Mesothelial cell of epicardium (in vitro differentiated cells): Measurements from ENCODE around the gene IVD. TPM values are rescaled to one million over a fixed set of nuclear protein-coding genes. Genes with fewer than 3 reads are reported as not detected.

Experiments used
- DNase-seq, 2 experiments: peaks; one replicate each; pipeline ENCODE4 v3.0.0; 2021; ENCODE audit warnings: low spot score in 2 of 2; ENCODE audit not compliant: unreplicated experiment in 2 of 2
- H3K27ac Mint-ChIP-seq: 2 replicates; pipeline ENCODE4 v1.8.0; 2021; ENCODE audit warnings: mixed read lengths
- H3K27me3 Mint-ChIP-seq: 2 replicates; pipeline ENCODE4 v1.8.0; 2021; ENCODE audit warnings: low read depth, mixed read lengths
- H3K36me3 Mint-ChIP-seq: 2 replicates; pipeline ENCODE4 v1.8.0; 2021; ENCODE audit warnings: mixed read lengths
- H3K4me1 Mint-ChIP-seq: 2 replicates; pipeline ENCODE4 v1.8.0; 2021; ENCODE audit warnings: mixed read lengths
- H3K4me3 Mint-ChIP-seq: 2 replicates; pipeline ENCODE4 v1.8.0; 2021; ENCODE audit warnings: mild to moderate bottlenecking, moderate library complexity, mixed read lengths
- H3K9me3 Mint-ChIP-seq: 2 replicates; pipeline ENCODE4 v1.8.0; 2021; ENCODE audit warnings: mixed read lengths
- CTCF ChIP-seq: fragments of 200-600 bp; sonication (generic); IDR thresholded peaks from one replicate; pipeline ENCODE4 v1.5.0; 2021; ENCODE audit warnings: antibody characterized with exemption; ENCODE audit not compliant: unreplicated experiment
- total RNA-seq: library from RNA; stranded (reverse); gene quantifications from 3 replicates; pipeline ENCODE4 v1.2.1, GENCODE V29; 2021

IVD gene
- total RNA-seq, 1 donor from 2014 or later: 117 TPM

- peak overlapping the region; percentile 29 for H3K4me3 Mint-ChIP-seq
- H3K27ac Mint-ChIP-seq: no peak overlapping the region
- no peaks in the 10 kb centered on the region for H3K9me3 Mint-ChIP-seq
- peaks cover 75% of the 10 kb centered on the region for H3K27me3 Mint-ChIP-seq
- no peak for TF ChIP-seq CTCF
- H3K36me3 Mint-ChIP-seq: peaks cover under 1% of the 10 kb centered on the region
- H3K4me1 Mint-ChIP-seq: peaks cover 53% of the 10 kb centered on the region
- no peak for DNase-seq
These were observed 33.1 kb downstream of the IVD start for GRCh38 chr15:40438712-40439111.

GRCh38 chr15:40439461-40439959, 33.9 kb downstream of the IVD start:
- H3K36me3 Mint-ChIP-seq: no peaks in the 10 kb centered on the region
- peak overlapping the region; percentile 77 for H3K4me3 Mint-ChIP-seq
- no peaks in the 10 kb centered on the region for H3K9me3 Mint-ChIP-seq
- peaks cover 59% of the 10 kb centered on the region for H3K4me1 Mint-ChIP-seq
- no peak overlapping the region for H3K27ac Mint-ChIP-seq
- no peak for TF ChIP-seq CTCF
- H3K27me3 Mint-ChIP-seq: peaks cover 70% of the 10 kb centered on the region
- no peak for DNase-seq

GRCh38 chr15:40439960-40440742, 34.6 kb downstream of the IVD start:
- Mint-ChIP-seq H3K4me1 (peaks cover 65% of the 10 kb centered on the region), H3K4me3 (peak overlapping the region; percentile 77), H3K36me3 (no peaks in the 10 kb centered on the region), H3K27ac (peak overlapping the region; percentile 76), H3K27me3 (peaks cover 64% of the 10 kb centered on the region), H3K9me3 (no peaks in the 10 kb centered on the region)
- DNase-seq: peak in 1 of 2 experiments; percentile 50
- no peak for TF ChIP-seq CTCF

GRCh38 chr15:40440743-40441564, 35.4 kb downstream of the IVD start, which contains the start of gene BAHD1:
Gene BAHD1 (plus strand): TSS chr15:40440953. CDS start chr15:40458465, 17,512 bp downstream.
- Mint-ChIP-seq H3K4me1 (peaks cover 67% of the 10 kb centered on the region), H3K4me3 (peak within 1 kb of the TSS; percentile 82), H3K36me3 (no peaks in the 10 kb centered on the region), H3K27ac (peak within 1 kb of the TSS; percentile 76), H3K9me3 (no peaks in the 10 kb centered on the region), H3K27me3 (peaks cover 57% of the 10 kb centered on the region)
- peak; percentile 92 to 96 for DNase-seq
- no peak for TF ChIP-seq CTCF

DNA sequence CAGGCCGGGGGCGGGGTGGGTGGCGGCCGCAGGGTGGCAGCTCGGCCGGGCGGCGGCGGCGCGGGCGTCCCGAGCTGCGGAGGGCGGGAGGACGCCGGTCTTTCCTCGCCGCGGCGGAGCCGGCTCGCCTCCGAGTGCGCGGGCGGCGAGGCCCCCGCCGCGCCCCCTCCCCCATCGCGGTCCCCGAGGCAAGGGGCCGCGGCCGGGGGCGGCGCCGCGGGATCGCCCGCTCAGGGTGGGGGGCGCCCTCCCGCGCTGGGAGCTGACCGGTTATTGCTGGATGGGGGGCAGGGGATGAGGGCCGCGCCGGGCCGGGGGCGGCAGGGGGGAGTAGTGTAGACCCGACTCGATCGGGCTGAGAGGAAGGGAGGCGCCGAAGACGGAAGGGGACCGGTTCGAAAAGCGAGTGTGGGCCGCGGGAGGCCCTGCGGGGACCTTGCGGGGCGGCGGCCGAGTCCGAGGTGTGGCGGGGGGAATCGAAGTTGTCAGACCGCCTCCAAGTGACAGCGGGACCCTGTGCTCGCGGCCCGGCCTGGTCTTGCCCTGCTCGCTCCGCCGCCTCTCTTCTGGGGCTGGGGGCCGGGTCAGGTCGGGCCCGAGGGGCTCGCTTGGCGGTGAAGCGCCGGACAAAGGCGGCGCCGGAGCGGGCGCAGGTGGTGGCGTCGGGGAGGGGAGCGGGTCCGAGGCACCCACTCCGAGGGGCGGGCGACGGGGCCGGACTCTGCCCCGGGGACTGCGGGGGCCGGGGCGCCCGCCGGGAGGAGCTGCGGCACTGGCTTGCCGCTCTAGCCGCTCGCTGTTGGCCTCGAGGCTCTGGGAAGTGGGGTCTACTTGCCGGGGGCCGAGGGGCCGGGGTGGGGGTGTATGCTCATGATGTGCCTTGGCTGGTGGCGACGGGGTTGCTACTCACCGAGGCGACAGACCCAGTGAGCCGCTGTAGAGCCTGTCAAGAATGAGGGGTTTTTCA, 36.3 kb downstream of the IVD start:
- Mint-ChIP-seq H3K27me3 (peaks cover 49% of the 10 kb centered on the region), H3K4me1 (peaks cover 62% of the 10 kb centered on the region), H3K9me3 (no peaks in the 10 kb centered on the region), H3K27ac (peak overlapping the region; percentile 61), H3K36me3 (no peaks in the 10 kb centered on the region), H3K4me3 (peak overlapping the region; percentile 82)
- peak in 1 of 2 experiments; percentile 58 for DNase-seq
- no peak for TF ChIP-seq CTCF
